Measurements from ENCODE around the gene ABCG1.

ABCG1 gene

DNA sequence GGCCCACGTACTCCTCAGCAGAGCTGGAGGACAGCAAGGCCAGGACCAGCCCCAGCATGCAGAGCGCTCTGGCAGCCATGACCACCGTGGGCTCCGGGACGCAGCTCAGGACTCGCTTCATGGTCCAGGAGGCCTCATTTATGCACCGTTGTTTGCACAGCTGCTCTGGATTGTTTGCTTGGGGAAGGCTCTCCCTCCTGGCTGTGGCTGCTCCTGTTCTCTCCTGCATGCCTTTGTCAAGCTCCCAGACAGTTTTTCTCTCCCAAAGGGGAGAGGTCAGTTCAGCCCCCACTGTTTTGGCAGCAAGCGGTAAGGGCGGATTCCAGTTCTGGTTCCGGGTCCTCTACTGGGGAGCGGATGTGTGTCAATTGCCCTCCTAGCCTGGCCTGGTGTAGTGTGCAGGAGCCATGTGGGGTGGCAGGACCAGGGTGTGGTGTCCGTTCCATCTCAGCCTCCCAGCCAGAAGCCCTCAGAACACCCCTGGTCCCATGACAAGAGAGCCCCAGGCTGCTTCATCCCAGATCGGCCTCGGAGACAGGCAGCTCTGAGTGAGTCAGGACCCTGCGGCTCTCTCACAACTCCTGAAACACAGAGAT, 96.5 kb downstream of the ABCG1 start, which contains the start of gene TFF3:
TFF3 (minus strand) TSS at position 114 of the 596 bp plus-strand sequence; CDS start at position 79, 35 bp downstream.
- Histone ChIP-seq H3K36me3 (ENCODE audit: control insufficient read depth, insufficient read depth, low read length) (no peaks in the 10 kb centered on the region), H3K27me3 (replicated peaks; ENCODE audit: control insufficient read depth, insufficient read depth, low read length) (no peaks in the 10 kb centered on the region; the same call in 1 of the 2 replicates), H3K4me3 (replicated peaks; ENCODE audit: low read depth, low read length) (no peak within 1 kb of the TSS)
- no peak for DNase-seq (ENCODE audit: extremely low read depth, insufficient read length)
- TF ChIP-seq, protein P1, sequence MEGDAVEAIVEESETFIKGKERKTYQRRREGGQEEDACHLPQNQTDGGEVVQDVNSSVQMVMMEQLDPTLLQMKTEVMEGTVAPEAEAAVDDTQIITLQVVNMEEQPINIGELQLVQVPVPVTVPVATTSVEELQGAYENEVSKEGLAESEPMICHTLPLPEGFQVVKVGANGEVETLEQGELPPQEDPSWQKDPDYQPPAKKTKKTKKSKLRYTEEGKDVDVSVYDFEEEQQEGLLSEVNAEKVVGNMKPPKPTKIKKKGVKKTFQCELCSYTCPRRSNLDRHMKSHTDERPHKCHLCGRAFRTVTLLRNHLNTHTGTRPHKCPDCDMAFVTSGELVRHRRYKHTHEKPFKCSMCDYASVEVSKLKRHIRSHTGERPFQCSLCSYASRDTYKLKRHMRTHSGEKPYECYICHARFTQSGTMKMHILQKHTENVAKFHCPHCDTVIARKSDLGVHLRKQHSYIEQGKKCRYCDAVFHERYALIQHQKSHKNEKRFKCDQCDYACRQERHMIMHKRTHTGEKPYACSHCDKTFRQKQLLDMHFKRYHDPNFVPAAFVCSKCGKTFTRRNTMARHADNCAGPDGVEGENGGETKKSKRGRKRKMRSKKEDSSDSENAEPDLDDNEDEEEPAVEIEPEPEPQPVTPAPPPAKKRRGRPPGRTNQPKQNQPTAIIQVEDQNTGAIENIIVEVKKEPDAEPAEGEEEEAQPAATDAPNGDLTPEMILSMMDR (IDR thresholded peaks at IDR 0.05; ENCODE audit: insufficient read depth, low read length, poor library complexity, severe bottlenecking) = no peak

DNA sequence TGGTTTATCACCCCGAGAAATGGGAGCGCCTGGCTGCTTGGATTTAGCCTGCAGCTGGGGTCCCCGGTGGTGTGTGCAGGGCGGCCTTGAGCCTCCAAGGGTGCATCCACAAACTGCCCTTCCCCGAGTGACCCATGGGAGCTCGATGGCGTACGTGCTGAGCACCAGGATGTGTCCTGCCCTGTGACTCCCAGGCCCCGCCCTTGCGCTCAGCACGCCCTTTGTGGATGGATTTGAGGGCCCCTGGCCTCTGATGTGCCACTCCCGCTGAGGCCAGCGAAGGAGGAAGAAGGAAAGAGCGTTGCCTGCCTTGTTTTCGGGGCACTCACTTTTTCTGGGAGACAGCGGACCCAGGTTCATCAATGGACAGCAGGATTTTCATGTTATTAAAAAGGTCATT, 98.0 kb downstream of the ABCG1 start:
- no peak for DNase-seq (ENCODE audit: extremely low read depth, insufficient read length)
- Histone ChIP-seq H3K4me3 (replicated peaks; ENCODE audit: low read depth, low read length) (no peak overlapping the region), H3K27me3 (replicated peaks; ENCODE audit: control insufficient read depth, insufficient read depth, low read length) (no peaks in the 10 kb centered on the region; the same call in 1 of the 2 replicates), H3K36me3 (ENCODE audit: control insufficient read depth, insufficient read depth, low read length) (no peaks in the 10 kb centered on the region)
- TF ChIP-seq, protein P1 (IDR thresholded peaks at IDR 0.05; ENCODE audit: insufficient read depth, low read length, poor library complexity, severe bottlenecking) = no peak

DNA sequence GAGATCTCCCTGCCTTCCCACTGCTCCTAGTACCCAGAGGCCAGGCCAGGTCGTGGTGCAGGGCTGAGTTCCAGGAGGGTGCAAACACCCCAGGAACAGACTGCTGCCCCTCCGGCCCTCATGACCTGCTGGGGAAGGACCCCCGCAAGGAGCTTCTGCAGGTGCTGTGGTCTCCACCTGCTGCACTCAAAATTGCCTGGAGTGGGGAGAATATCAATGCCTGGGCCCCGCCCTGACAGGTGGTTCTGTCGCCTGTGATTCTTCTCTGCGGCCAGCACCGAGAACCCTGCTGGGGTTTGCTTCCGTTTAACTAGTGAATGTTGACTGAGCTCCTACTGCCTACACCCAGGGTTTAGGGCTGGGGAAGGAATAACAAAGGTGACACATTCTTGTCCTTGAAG, 98.4 kb downstream of the ABCG1 start:
- H3K4me3 ChIP-seq (replicated peaks; ENCODE audit: low read depth, low read length) = no peak overlapping the region
- TF ChIP-seq, protein P1 (IDR thresholded peaks at IDR 0.05; ENCODE audit: insufficient read depth, low read length, poor library complexity, severe bottlenecking) = no peak
- DNase-seq (ENCODE audit: extremely low read depth, insufficient read length) = no peak
- H3K27me3 ChIP-seq (replicated peaks; ENCODE audit: control insufficient read depth, insufficient read depth, low read length) = no peaks in the 10 kb centered on the region; the same call in 1 of the 2 replicates
- H3K36me3 ChIP-seq (ENCODE audit: control insufficient read depth, insufficient read depth, low read length) = no peaks in the 10 kb centered on the region

DNA sequence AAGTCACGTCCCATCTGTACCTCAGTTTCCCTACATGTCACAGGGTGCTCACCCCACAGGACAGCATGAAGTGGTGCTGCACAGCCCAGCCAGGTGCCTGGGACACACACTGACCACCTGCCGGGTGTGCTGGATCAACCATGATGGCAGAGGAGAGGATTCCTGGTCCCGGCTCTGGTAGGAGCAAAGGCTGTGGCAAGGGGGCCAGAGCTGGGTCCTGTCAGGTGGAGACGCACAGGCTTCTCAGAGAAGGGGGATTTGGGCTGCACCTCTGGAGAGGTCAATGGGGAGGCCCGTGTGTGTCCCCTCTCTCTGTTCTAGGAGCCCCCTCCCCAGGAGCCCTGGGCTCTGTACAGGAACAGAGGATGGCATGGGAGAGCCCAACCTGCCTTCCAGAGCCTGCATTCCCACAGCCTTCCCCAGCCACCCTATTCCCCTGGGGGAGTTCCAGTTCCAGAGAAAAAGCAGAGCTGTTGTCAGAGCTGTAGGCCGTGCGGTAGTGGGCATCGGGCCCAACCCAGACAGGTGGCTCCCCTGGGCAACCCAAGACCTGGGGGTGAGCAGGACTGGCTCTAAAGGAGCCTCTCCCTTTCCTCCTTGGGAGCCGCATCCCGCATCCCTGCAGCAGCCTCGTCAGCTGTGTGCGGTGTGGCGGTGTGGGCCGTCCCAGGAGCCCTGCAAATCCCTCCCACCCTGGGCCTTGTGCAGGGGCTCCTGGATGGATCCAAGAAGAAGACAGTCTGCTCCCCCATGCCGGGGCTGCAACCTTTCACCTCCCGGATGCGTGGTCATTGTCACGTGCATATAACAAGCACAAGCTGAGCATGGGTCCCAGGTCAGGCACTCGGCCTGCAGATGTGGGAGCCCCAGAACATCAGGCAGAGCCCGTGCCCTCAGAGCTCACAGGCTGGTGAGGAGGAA, 99.1 kb downstream of the ABCG1 start:
- Histone ChIP-seq H3K27me3 (replicated peaks; ENCODE audit: control insufficient read depth, insufficient read depth, low read length) (no peaks in the 10 kb centered on the region; the same call in none of the 2 replicates), H3K4me3 (replicated peaks; ENCODE audit: low read depth, low read length) (no peak overlapping the region), H3K36me3 (ENCODE audit: control insufficient read depth, insufficient read depth, low read length) (no peaks in the 10 kb centered on the region)
- TF ChIP-seq, protein P1 (IDR thresholded peaks at IDR 0.05; ENCODE audit: insufficient read depth, low read length, poor library complexity, severe bottlenecking) = no peak
- DNase-seq (ENCODE audit: extremely low read depth, insufficient read length) = no peak

DNA sequence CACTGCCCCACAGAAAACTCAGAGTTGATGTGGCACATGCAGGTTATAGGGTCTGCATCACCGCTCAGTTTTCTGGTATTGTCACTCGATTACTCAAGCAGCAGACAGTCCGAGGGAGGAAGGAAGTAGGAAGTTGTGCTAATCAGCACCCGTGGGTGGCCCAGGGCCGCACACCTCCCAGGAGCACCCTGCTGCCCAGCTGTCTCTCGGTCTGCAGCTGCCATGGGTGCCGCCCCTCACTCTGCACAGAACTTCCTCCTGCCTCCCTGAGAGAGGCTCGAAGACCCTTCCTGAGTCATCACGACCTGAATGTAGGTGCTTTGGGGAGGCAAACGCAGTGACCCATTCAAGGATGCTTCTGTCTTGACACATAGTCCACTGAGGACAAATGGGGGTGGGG, 100.4 kb downstream of the ABCG1 start:
- no peak overlapping the region for H3K4me3 ChIP-seq (replicated peaks; ENCODE audit: low read depth, low read length)

More for the DNA sequence above, 100.4 kb downstream of the ABCG1 start:
- no peaks in the 10 kb centered on the region; the same call in none of the 2 replicates for H3K27me3 ChIP-seq (replicated peaks; ENCODE audit: control insufficient read depth, insufficient read depth, low read length)
- TF ChIP-seq, protein P1 (IDR thresholded peaks at IDR 0.05; ENCODE audit: insufficient read depth, low read length, poor library complexity, severe bottlenecking) = no peak
- no peaks in the 10 kb centered on the region for H3K36me3 ChIP-seq (ENCODE audit: control insufficient read depth, insufficient read depth, low read length)
- DNase-seq (ENCODE audit: extremely low read depth, insufficient read length) = peak; percentile 34

All from GM06990 (cell line).